K562 (cell line): Measurements from ENCODE around the gene ZSCAN25. TPM values are rescaled to one million over a fixed set of nuclear protein-coding genes. Genes with fewer than 3 reads are reported as not detected.
A peak's percentile ranks its signal among the peaks of the same experiment; 100 is the strongest.

Source experiments
- ATAC-seq: fragments of 200-7000 bp; cut with Tn5 transposase; 3 replicates; pipeline ENCODE4 v1.9.1; 2020; ENCODE audit warnings: moderate library complexity
- BruUV-seq: library from RNA; stranded (reverse); fragments of 400-500 nt; replicated peaks from 2 replicates; lab custom pipeline; 2021; lab: Mats Ljungman, UMichigan
- CTCF ChIA-PET: fragments of 300-600 bp; formaldehyde crosslinking; extraction: SDS; loops from one replicate; lab custom pipeline; 2021; ENCODE audit warnings: low intra/inter-chr PET ratio; lab: Yijun Ruan, JAX
- POLR2A ChIA-PET: fragments of 300-600, 350-650 bp; sonication (Branson Sonifier 250); formaldehyde crosslinking; extraction: SDS; loops from one replicate; lab custom pipeline; 2021; ENCODE audit warnings: antibody characterized with exemption, inconsistent platforms; lab: Yijun Ruan, JAX
- DNase-seq, 4 experiments: peaks; one replicate each; pipeline versions ENCODE4 v3.0.0 to v3.0.0-alpha.2; 2011 to 2018; ENCODE audit warnings: low spot score in 3 of 4, mixed read lengths in 3 of 4; ENCODE audit errors: extremely low read depth in 1 of 4
- FAIRE-seq: peaks from 2 replicates; lab custom pipeline; 2011; peaks lifted over from hg19 to GRCh38; lab: Jason Lieb, UNC
- H2AFZ ChIP-seq: 2 replicates; pipeline ENCODE4 v1.6.0; 2011; ENCODE audit warnings: low read depth, low read length, control low read depth, inconsistent platforms
- H3K27ac ChIP-seq: fragments of 200-600 bp; 3 replicates; pipeline ENCODE4 v1.8.0; 2011; ENCODE audit warnings: low read depth, mild to moderate bottlenecking, control low read depth, inconsistent platforms, low read length, moderate library complexity, mixed read lengths; ENCODE audit errors: extremely low read depth
- H3K27me3 ChIP-seq, 2 experiments: fragments of 300-600 bp in 1 of 2; 2 replicates in 1 of 2; 3 replicates in 1 of 2; pipeline versions ENCODE4 v1.6.0 to v1.8.0; 2011; ENCODE audit warnings: inconsistent platforms in 2 of 2, low read length in 2 of 2, mild to moderate bottlenecking in 1 of 2, mixed read lengths in 1 of 2, moderate library complexity in 1 of 2; ENCODE audit not compliant: control insufficient read depth in 2 of 2, insufficient read depth in 2 of 2
- H3K36me3 ChIP-seq: fragments of 300-600 bp; 3 replicates; pipeline ENCODE4 v1.8.0; 2011; ENCODE audit warnings: mild to moderate bottlenecking, low read length, inconsistent platforms; ENCODE audit not compliant: control insufficient read depth, insufficient read depth
- H3K4me1 ChIP-seq, 2 experiments: fragments of 200-600 bp in 1 of 2; replicated peaks in 1 of 2; 2 replicates in 1 of 2; 3 replicates in 1 of 2; pipeline versions ENCODE4 v1.5.1 to v1.8.0; 2011; ENCODE audit warnings: inconsistent platforms in 2 of 2, low read length in 2 of 2, mild to moderate bottlenecking in 1 of 2, mixed read lengths in 1 of 2, moderate library complexity in 1 of 2; ENCODE audit not compliant: control insufficient read depth in 2 of 2, insufficient read depth in 2 of 2
- H3K4me2 ChIP-seq: 2 replicates; pipeline ENCODE4 v1.6.1; 2011; ENCODE audit warnings: low read length, control low read depth, inconsistent platforms, mixed read lengths; ENCODE audit not compliant: insufficient read depth
- H3K4me3 ChIP-seq: fragments of 200-600 bp; sonication (generic), shearing (Covaris generic); 2 replicates; pipeline ENCODE4 v1.5.1; 2016; ENCODE audit warnings: control low read depth, inconsistent platforms
- H3K79me2 ChIP-seq: fragments of 200-600 bp; 3 replicates; pipeline ENCODE4 v1.8.0; 2011; ENCODE audit warnings: low read length, inconsistent platforms; ENCODE audit not compliant: control insufficient read depth, insufficient read depth
- H3K9ac ChIP-seq, 2 experiments: 2 replicates each; pipeline versions ENCODE4 v1.6.0 to v1.6.1; 2011; ENCODE audit warnings: low read depth in 2 of 2, low read length in 2 of 2, control low read depth in 1 of 2, inconsistent platforms in 1 of 2, mild to moderate bottlenecking in 1 of 2, mixed read lengths in 1 of 2; ENCODE audit not compliant: insufficient read depth in 1 of 2
- H3K9me1 ChIP-seq: one replicate; pipeline ENCODE4 v1.6.0; 2011; ENCODE audit warnings: inconsistent platforms, mild to moderate bottlenecking, low read length, moderate library complexity; ENCODE audit not compliant: control insufficient read depth, insufficient read depth
- H3K9me3 ChIP-seq: replicated peaks from 2 replicates; pipeline ENCODE4 v1.5.1; 2011; ENCODE audit warnings: low read depth, low read length, inconsistent platforms; ENCODE audit not compliant: control insufficient read depth, insufficient read depth
- H4K20me1 ChIP-seq: replicated peaks from 2 replicates; pipeline ENCODE4 v1.6.1; 2011; ENCODE audit warnings: low read length, inconsistent platforms, mixed read lengths; ENCODE audit not compliant: control insufficient read depth, insufficient read depth
- ARID3A ChIP-seq: IDR thresholded peaks from 2 replicates; pipeline ENCODE4 v1.6.1; 2012; ENCODE audit warnings: low read depth, low read length, improper control_type of control experiment, borderline replicate concordance
- CBX1 ChIP-seq: sonication (generic); IDR thresholded peaks from 2 replicates; pipeline ENCODE4 v1.6.1; 2016; ENCODE audit warnings: antibody characterized with exemption, low read depth, mild to moderate bottlenecking
- CSDE1 ChIP-seq, 2 experiments: fragments of 450-650 bp; IDR thresholded peaks; 2 replicates each; pipeline ENCODE4 v1.6.1; 2016; ENCODE audit warnings: mild to moderate bottlenecking in 1 of 2
- EP400 ChIP-seq: fragments of 450-650 bp; IDR thresholded peaks from 2 replicates; pipeline ENCODE4 v1.6.1; 2017; ENCODE audit warnings: antibody characterized with exemption, mild to moderate bottlenecking, moderate library complexity
- ESRRB ChIP-seq: fragments of 250-450 bp; sonication (Bioruptor Pico); IDR thresholded peaks from 2 replicates; pipeline ENCODE4 v1.5.0; 2020; ENCODE audit warnings: mild to moderate bottlenecking, moderate library complexity, borderline replicate concordance
- ETV6 ChIP-seq, 3 experiments: fragments of 150-350 bp in 1 of 3; sonication (generic) in 1 of 3; formaldehyde crosslinking in 1 of 3; IDR thresholded peaks; 2 replicates each; pipeline versions ENCODE4 v1.6.1 to v1.8.0; 2014 to 2022; ENCODE audit warnings: borderline replicate concordance in 2 of 3, low read depth in 2 of 3, antibody characterized with exemption in 1 of 3, low read length in 1 of 3, mild to moderate bottlenecking in 1 of 3, missing genetic modification reagents in 1 of 3
- GMEB1 ChIP-seq: fragments of 250-450 bp; sonication (Bioruptor Pico); IDR thresholded peaks from 2 replicates; pipeline ENCODE4 v1.4.0; 2020; ENCODE audit warnings: mild to moderate bottlenecking
- PATZ1 ChIP-seq: fragments of 250-450 bp; sonication (Bioruptor Pico); IDR thresholded peaks from 2 replicates; pipeline ENCODE4 v1.5.0; 2020; ENCODE audit warnings: mild to moderate bottlenecking, borderline replicate concordance
- PCBP1 ChIP-seq: fragments of 200-400 bp; formaldehyde crosslinking; IDR thresholded peaks from 2 replicates; pipeline ENCODE4 v1.6.1; 2018; ENCODE audit warnings: mild to moderate bottlenecking, low read depth, low read length; ENCODE audit not compliant: poor library complexity, severe bottlenecking
- PHB ChIP-seq: fragments of 250-450 bp; sonication (Bioruptor Pico); IDR thresholded peaks from 2 replicates; pipeline ENCODE4 v1.5.0; 2021
- ZBTB12 ChIP-seq: fragments of 250-450 bp; sonication (Bioruptor Pico); IDR thresholded peaks from 2 replicates; pipeline ENCODE4 v1.4.0; 2020
- ZNF586 ChIP-seq: fragments of 450-650 bp; formaldehyde crosslinking; conservative IDR thresholded peaks from 2 replicates; pipeline ENCODE4 v1.4.0; 2020; ENCODE audit warnings: mild to moderate bottlenecking, moderate library complexity
- ZNF76 ChIP-seq: fragments of 250-450 bp; sonication (Bioruptor Pico); IDR thresholded peaks from 2 replicates; pipeline ENCODE4 v1.4.0; 2020; ENCODE audit warnings: mild to moderate bottlenecking, moderate library complexity, borderline replicate concordance
- ZNF785 ChIP-seq: fragments of 250-450 bp; sonication (Bioruptor Pico); IDR thresholded peaks from 2 replicates; pipeline ENCODE4 v1.4.0; 2020; ENCODE audit warnings: mild to moderate bottlenecking
- WGBS: fragments of 100-300 bp; shearing (Covaris generic); methylation state at CpG from one replicate; pipeline ENCODE4 v1.1.6; 2016; ENCODE audit warnings: low coverage, mixed read lengths; ENCODE audit not compliant: insufficient coverage; ENCODE audit errors: missing lambda C conversion rate; 5-methylcytosine and 5-hydroxymethylcytosine counted together
- in situ Hi-C: fragments of 300-500 bp; cut with MboI; formaldehyde crosslinking; loops from 4 replicates; pipeline ENCODE4 v1.15.0; 2018; ENCODE audit warnings: inconsistent platforms, mixed read lengths
- intact Hi-C: fragments of 100-400 bp; cut with micrococcal nuclease; formaldehyde crosslinking; loops from 2 replicates; pipeline ENCODE4 v1.14.2; 2022
- polyA plus RNA-seq, 8 experiments: library from polyadenylated mRNA; depleted of rRNA in 4 of 8; stranded (reverse) in 5 of 8; unstranded in 3 of 8; fragments of >200 nt; fragmentation: Nextera tagmentation in 2 of 8; fragmentation: Illumina TruSeq in 1 of 8; extraction: Ambion mirVana in 2 of 8; extraction: Trizol in 1 of 8; gene quantifications; 2 replicates each; pipeline versions ENCODE4 v1.2.1 to v1.2.3, GENCODE V29; 2011 to 2014; ENCODE audit warnings: inconsistent platforms in 1 of 8, missing spikeins in 1 of 8
- total RNA-seq, 7 experiments: library from RNA; depleted of rRNA in 6 of 7; stranded (reverse); fragments of >200 nt in 6 of 7; fragmentation: Illumina TruSeq in 2 of 7; extraction: Trizol in 2 of 7; gene quantifications; 2 replicates each; pipeline versions ENCODE4 v1.2.1 to v1.2.3, GENCODE V29; 2011 to 2021; ENCODE audit warnings: low replicate concordance in 1 of 7

Gene ZSCAN25
- total and polyA plus RNA-seq, 9 of the 15 experiments (the other 6 are each of a cell fraction or from before 2014, with no cell fraction given), result 0.94 to 18.4 (median 12.8) TPM

GRCh38 chr7:99621271-99621670, 4.5 kb downstream of the ZSCAN25 start:
- no TSS peak for BruUV-seq
- TF ChIP-seq PATZ1 (CRISPR knock-in tag) (no peak), CSDE1 (IDR thresholded peaks at IDR 0.05) (no peak), ZNF586 (no peak), ZBTB12 (no peak), GMEB1 (CRISPR knock-in tag) (no peak), EP400 (no peak), PCBP1 (no peak), ESRRB (CRISPR knock-in tag) (no peak), CBX1 (no peak), ZNF76 (CRISPR knock-in tag) (no peak), PHB (CRISPR knock-in tag) (no peak), ZNF785 (CRISPR knock-in tag) (no peak), ARID3A (no peak), ETV6 (IDR thresholded peaks at IDR 0.05; ENCODE audit: borderline replicate concordance in 1 of 2, low read depth in 2 of 2, low read length in 1 of 2) (no peak), ETV6 (CRISPR knock-in tag; IDR thresholded peaks at IDR 0.05; ENCODE audit: borderline replicate concordance) (no peak)
- H3K79me2 ChIP-seq, result peaks cover 16% of the 10 kb centered on the region
- CTCF ChIA-PET, result no interaction called here
- peak overlapping the region in 1 of 2 experiments; percentile 31; a peak in 2 of 4 replicates for H3K9ac ChIP-seq
- H3K27ac ChIP-seq, result no peak overlapping the region
- intact Hi-C loops (no loop called here), in situ Hi-C loops (no loop called here)
- no peak overlapping the region for H2AFZ ChIP-seq
- POLR2A ChIA-PET, result interaction anchor here (1.0 to 2.1 kb wide), 2 partner anchors 10 to 54 kb away, joined by 3 to 11 read pairs; no protein-coding TSS in a partner anchor
- peaks cover 82% of the 10 kb centered on the region for H3K36me3 ChIP-seq
- no peaks in the 10 kb centered on the region for H3K27me3 ChIP-seq
- no peak overlapping the region for H3K4me3 ChIP-seq
- H3K9me1 ChIP-seq, result no peaks in the 10 kb centered on the region
- H4K20me1 ChIP-seq, result peaks cover 11% of the 10 kb centered on the region; the same call in 1 of the 2 replicates
- no peaks in the 10 kb centered on the region for H3K9me3 ChIP-seq
- ATAC-seq, result no peak
- 95% methylated on average over 5 of the region's 5 CpGs for WGBS
- no peak overlapping the region for H3K4me2 ChIP-seq
- FAIRE-seq, result no peak
- peaks cover 6 to 19% of the 10 kb centered on the region in 2 experiments; a peak in 4 of 5 replicates for H3K4me1 ChIP-seq
- DNase-seq, result no peak
